GM12878 (cell line): ENCODE results near the gene SPEM2.

Experiments used
- ATF7 ChIP-seq: fragments of 450-650 bp; IDR thresholded peaks from 2 replicates; pipeline ENCODE4 v1.6.1; 2016; ENCODE audit warnings: low read depth, mild to moderate bottlenecking
- CTCF ChIP-seq, 3 experiments: IDR thresholded peaks in 2 of 3; conservative IDR thresholded peaks in 1 of 3; 2 replicates each; pipeline ENCODE4 v1.5.1; 2011; ENCODE audit warnings: low read depth in 3 of 3, low read length in 3 of 3, mild to moderate bottlenecking in 3 of 3, control low read depth in 2 of 3, moderate library complexity in 2 of 3, inconsistent platforms in 1 of 3, mixed read lengths in 1 of 3; ENCODE audit not compliant: control insufficient read depth in 2 of 3, insufficient read depth in 1 of 3; ENCODE audit errors: extremely low read depth in 1 of 3
- JUNB ChIP-seq: IDR thresholded peaks from 2 replicates; pipeline ENCODE4 v1.6.1; 2016; ENCODE audit warnings: antibody characterized with exemption, mild to moderate bottlenecking
- MXI1 ChIP-seq: fragments of 150-350 bp; IDR thresholded peaks from 2 replicates; pipeline ENCODE4 v1.6.1; 2011; ENCODE audit warnings: low read depth, mild to moderate bottlenecking, inconsistent platforms, low read length, improper control_type of control experiment
- TF ChIP-seq, protein P1 (sequence below): fragments of 450-650 bp; IDR thresholded peaks from 2 replicates; pipeline ENCODE4 v1.6.1; 2017; ENCODE audit warnings: antibody characterized with exemption, mild to moderate bottlenecking, moderate library complexity
- TF ChIP-seq, protein P2 (sequence below): IDR thresholded peaks from 2 replicates; pipeline ENCODE4 v1.6.1; 2012; ENCODE audit warnings: mild to moderate bottlenecking, low read depth, low read length

GRCh38 chr17:7380321-7380720 is 45.1 kb upstream of the SPEM2 start:
- TF ChIP-seq CTCF (IDR thresholded peaks at IDR 0.05 in 2 of 3, conservative IDR thresholded peaks at IDR 0.05 in 1 of 3; ENCODE audit: control insufficient read depth in 2 of 3, extremely low read depth in 1 of 3, insufficient read depth in 1 of 3, low read depth in 3 of 3, low read length in 3 of 3) (no peak), MXI1 (no peak), ATF7 (no peak), JUNB (no peak)
- TF ChIP-seq, protein P1, sequence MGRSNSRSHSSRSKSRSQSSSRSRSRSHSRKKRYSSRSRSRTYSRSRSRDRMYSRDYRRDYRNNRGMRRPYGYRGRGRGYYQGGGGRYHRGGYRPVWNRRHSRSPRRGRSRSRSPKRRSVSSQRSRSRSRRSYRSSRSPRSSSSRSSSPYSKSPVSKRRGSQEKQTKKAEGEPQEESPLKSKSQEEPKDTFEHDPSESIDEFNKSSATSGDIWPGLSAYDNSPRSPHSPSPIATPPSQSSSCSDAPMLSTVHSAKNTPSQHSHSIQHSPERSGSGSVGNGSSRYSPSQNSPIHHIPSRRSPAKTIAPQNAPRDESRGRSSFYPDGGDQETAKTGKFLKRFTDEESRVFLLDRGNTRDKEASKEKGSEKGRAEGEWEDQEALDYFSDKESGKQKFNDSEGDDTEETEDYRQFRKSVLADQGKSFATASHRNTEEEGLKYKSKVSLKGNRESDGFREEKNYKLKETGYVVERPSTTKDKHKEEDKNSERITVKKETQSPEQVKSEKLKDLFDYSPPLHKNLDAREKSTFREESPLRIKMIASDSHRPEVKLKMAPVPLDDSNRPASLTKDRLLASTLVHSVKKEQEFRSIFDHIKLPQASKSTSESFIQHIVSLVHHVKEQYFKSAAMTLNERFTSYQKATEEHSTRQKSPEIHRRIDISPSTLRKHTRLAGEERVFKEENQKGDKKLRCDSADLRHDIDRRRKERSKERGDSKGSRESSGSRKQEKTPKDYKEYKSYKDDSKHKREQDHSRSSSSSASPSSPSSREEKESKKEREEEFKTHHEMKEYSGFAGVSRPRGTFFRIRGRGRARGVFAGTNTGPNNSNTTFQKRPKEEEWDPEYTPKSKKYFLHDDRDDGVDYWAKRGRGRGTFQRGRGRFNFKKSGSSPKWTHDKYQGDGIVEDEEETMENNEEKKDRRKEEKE, result no peak
- TF ChIP-seq, protein P2, sequence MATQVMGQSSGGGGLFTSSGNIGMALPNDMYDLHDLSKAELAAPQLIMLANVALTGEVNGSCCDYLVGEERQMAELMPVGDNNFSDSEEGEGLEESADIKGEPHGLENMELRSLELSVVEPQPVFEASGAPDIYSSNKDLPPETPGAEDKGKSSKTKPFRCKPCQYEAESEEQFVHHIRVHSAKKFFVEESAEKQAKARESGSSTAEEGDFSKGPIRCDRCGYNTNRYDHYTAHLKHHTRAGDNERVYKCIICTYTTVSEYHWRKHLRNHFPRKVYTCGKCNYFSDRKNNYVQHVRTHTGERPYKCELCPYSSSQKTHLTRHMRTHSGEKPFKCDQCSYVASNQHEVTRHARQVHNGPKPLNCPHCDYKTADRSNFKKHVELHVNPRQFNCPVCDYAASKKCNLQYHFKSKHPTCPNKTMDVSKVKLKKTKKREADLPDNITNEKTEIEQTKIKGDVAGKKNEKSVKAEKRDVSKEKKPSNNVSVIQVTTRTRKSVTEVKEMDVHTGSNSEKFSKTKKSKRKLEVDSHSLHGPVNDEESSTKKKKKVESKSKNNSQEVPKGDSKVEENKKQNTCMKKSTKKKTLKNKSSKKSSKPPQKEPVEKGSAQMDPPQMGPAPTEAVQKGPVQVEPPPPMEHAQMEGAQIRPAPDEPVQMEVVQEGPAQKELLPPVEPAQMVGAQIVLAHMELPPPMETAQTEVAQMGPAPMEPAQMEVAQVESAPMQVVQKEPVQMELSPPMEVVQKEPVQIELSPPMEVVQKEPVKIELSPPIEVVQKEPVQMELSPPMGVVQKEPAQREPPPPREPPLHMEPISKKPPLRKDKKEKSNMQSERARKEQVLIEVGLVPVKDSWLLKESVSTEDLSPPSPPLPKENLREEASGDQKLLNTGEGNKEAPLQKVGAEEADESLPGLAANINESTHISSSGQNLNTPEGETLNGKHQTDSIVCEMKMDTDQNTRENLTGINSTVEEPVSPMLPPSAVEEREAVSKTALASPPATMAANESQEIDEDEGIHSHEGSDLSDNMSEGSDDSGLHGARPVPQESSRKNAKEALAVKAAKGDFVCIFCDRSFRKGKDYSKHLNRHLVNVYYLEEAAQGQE, result no peak
